IMR-90 (cell line): Measurements from ENCODE around the gene CDX1.

Source experiments
- BHLHE40 ChIP-seq: fragments of 150-350 bp; IDR thresholded peaks from 2 replicates; pipeline ENCODE4 v1.6.1; 2016; ENCODE audit warnings: mild to moderate bottlenecking, low read depth, low read length
- CHD1 ChIP-seq: IDR thresholded peaks from 2 replicates; pipeline ENCODE4 v1.6.1; 2012; ENCODE audit warnings: low read depth, low read length, improper control_type of control experiment
- FOS ChIP-seq: fragments of 150-350 bp; IDR thresholded peaks from 2 replicates; pipeline ENCODE4 v1.6.1; 2016; ENCODE audit warnings: low read depth, low read length
- MAFK ChIP-seq: IDR thresholded peaks from 2 replicates; pipeline ENCODE4 v1.6.1; 2012; ENCODE audit warnings: low read depth, low read length, improper control_type of control experiment
- MAZ ChIP-seq: IDR thresholded peaks from 2 replicates; pipeline ENCODE4 v1.6.1; 2012; ENCODE audit warnings: low read depth, mild to moderate bottlenecking, low read length, improper control_type of control experiment, moderate library complexity, borderline replicate concordance
- POLR2A ChIP-seq: IDR thresholded peaks from 2 replicates; pipeline ENCODE4 v1.6.1; 2012; ENCODE audit warnings: mild to moderate bottlenecking, low read depth, low read length
- RAD21 ChIP-seq: IDR thresholded peaks from 2 replicates; pipeline ENCODE4 v1.6.1; 2012; ENCODE audit warnings: low read length, improper control_type of control experiment
- RFX5 ChIP-seq: IDR thresholded peaks from 2 replicates; pipeline ENCODE4 v1.8.0; 2012; ENCODE audit warnings: low read depth, mild to moderate bottlenecking, low read length, moderate library complexity
- TF ChIP-seq, protein P1 (sequence below): conservative IDR thresholded peaks from 2 replicates; pipeline ENCODE4 v1.5.1; 2012; ENCODE audit warnings: mild to moderate bottlenecking, low read depth, low read length, improper control_type of control experiment

DNA sequence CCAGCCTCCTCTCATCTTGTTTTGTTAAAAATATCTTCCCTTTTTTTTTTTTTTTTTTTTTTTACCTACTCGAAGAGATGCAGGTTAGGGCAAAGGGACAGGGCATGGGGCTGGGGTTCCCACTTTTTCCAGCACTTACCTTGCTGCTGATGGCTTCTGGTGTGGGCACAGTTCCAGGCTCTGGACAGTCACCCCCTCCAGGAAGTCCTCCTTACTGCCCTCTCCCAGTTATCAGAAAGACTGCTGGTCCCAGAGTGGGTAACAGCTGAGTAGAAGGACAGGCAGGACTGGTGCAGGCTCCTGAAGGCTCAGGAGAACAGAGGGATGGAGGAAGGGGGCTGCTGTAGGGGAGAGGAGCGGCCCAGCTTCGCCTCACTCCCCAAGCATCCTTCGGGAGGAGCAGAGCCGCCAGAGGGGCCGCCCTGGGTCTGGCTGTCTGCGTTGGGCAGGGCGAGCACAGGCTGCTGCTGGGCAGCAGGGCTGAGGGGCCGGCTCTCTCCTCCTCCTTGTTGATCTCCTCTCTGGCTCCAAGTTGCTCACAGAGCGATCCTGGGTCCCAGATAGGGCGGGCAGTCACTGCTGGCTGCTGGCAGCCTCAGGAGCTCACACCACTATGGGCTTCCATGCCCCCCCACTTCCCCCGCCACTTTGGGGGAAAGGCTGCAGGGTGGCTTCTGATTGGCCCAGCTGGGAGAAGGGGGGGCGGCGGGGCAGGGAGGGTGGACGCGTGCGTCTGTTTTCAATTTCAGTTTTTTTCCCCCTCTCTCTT, 11.1 kb upstream of the CDX1 start, which contains the start of gene PDGFRB:
- peak; percentile 61; the same call in 1 of the 2 replicates for TF ChIP-seq BHLHE40
- TF ChIP-seq MAZ: peak; percentile 83
- TF ChIP-seq, protein P1, sequence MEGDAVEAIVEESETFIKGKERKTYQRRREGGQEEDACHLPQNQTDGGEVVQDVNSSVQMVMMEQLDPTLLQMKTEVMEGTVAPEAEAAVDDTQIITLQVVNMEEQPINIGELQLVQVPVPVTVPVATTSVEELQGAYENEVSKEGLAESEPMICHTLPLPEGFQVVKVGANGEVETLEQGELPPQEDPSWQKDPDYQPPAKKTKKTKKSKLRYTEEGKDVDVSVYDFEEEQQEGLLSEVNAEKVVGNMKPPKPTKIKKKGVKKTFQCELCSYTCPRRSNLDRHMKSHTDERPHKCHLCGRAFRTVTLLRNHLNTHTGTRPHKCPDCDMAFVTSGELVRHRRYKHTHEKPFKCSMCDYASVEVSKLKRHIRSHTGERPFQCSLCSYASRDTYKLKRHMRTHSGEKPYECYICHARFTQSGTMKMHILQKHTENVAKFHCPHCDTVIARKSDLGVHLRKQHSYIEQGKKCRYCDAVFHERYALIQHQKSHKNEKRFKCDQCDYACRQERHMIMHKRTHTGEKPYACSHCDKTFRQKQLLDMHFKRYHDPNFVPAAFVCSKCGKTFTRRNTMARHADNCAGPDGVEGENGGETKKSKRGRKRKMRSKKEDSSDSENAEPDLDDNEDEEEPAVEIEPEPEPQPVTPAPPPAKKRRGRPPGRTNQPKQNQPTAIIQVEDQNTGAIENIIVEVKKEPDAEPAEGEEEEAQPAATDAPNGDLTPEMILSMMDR: 0 out of 2 replicates have a peak, but pooled peaks have one; percentile 3
- TF ChIP-seq POLR2A: peak; percentile 91
- no peak for TF ChIP-seq RAD21
- no peak for TF ChIP-seq MAFK
- no peak for TF ChIP-seq FOS
- no peak for TF ChIP-seq CHD1
- TF ChIP-seq RFX5: no peak
